Ishikawa (cell line): Measurements from ENCODE around the gene ADAM22.

Experiments
- CREB1 ChIP-seq: IDR thresholded peaks from 2 replicates; pipeline ENCODE4 v1.6.1; 2012; ENCODE audit warnings: low read depth
- EGR1 ChIP-seq: IDR thresholded peaks from 2 replicates; pipeline ENCODE4 v1.6.1; 2012
- EP300 ChIP-seq: IDR thresholded peaks from 2 replicates; pipeline ENCODE4 v1.6.1; 2012; ENCODE audit warnings: borderline replicate concordance
- REST ChIP-seq: IDR thresholded peaks from 2 replicates; pipeline ENCODE4 v1.6.1; 2012; ENCODE audit warnings: low read depth, mild to moderate bottlenecking
- TEAD4 ChIP-seq: IDR thresholded peaks from 2 replicates; pipeline ENCODE4 v1.6.1; 2012
- USF1 ChIP-seq: IDR thresholded peaks from 2 replicates; pipeline ENCODE4 v1.6.1; 2012

GRCh38 chr7:87933605-87933952 lies 472 bp upstream of the ADAM22 start:
- TF ChIP-seq EP300 (no peak), USF1 (no peak), CREB1 (no peak), TEAD4 (no peak), EGR1 (no peak), REST (no peak)
